ENCODE results near the gene CSRP2.

The CSRP2 gene

DNA sequence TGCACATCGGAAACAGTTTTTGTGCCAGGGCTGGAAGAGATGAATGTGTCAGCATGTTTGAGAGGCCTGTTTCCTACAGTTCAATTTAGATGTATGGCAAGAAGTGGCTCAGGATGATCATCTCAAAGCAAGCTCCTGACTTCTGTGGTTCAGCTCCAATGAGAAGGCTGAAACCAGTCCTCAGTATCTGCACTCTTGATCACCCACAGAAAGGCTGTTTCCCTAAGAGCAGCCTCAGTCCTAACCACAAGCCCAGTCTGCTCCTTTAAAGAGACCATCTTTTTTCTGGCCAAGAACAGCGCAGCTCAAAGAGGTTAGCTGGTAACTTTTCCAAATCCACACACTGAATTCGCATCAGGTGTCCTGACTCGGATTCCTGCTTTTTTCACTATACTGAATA lies 19.2 kb downstream of the CSRP2 start:
- DNase-seq: no peak

DNA sequence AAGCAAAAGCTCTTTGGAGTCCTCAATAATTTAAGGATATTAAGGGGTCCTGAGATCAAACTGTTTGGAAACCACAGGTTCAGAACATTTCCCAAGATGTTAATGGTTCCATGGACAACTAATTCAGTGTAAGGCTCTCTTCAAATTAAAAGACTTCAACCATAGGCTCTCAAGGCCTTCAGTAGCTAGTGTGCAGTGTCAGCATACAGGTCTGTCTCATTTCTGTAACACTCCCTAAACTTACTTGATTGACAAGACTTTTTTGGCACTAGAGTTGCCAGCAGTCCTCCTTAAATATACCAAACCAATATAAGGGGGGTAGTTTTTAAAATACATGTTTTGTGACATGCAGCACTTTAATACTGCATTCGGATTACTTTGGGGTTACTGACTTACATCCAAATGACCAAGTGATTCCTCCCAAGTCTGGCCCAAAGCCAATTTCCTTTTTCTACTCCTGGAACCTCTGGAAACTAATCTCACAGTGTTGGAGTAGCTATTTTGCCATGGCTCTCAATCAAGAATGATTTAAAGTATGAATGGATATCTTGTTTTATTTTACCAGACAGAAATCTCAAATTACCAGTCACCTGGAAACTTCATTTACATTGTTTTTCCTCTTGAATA lies 22.7 kb downstream of the CSRP2 start:
- DNase-seq: no peak

DNA sequence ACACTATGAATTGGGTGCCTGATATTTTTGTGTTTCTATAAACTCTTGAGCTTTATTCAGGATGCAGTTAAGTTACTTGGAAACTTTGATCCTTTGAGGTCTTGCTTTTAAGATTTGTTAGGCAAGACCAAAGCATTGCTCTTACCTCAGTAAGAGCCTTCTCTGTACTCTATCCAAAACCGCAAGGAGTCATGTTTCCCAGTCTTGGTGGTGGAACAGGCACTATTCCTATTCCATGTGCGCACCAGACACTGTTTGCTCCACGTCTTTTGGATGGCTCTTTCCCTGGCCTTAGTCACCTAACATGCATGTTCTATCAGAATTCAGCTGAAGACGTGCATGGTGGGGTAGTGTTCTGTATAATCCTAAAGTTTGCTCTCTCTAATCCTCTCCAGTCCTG lies 23.5 kb downstream of the CSRP2 start:
- no peak for DNase-seq

DNA sequence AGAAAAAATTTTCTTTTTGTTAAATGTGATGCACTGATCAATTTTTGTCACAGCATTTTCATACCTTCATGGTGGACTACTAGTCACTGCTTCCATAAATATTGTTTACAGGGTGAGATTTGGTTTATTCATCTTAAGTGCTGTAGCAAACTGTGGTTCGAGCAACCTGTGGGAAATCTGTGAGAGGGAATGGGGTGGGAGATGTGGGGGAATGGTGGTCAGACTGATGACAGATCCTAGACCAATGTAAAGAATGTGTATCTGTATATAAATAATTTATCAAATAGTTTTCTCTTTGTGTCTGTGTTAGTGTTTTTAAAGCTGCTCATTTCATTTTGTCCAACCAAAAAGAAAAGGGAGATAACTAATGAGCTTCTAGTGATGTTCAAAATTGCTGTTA lies 26.7 kb downstream of the CSRP2 start:
- no peak for DNase-seq

DNA sequence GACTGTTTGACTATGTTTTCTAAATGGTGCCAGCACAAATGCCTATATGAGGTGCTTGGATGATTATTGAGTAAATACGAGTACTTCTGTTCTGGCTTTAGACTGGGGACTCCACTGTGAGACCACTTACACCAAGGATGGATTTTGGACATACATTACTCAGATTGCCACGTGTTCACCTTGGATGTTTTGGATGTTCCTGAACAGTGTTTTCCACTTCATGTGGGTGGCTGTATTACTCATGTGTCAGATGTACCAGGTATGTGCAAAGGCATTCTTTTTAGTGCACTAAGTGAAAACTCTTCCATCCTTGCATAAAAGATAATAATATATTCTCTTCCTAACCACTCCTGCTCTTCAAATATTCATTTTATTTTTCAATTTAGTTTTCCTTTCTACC lies 30.7 kb downstream of the CSRP2 start:
- DNase-seq: no peak

DNA sequence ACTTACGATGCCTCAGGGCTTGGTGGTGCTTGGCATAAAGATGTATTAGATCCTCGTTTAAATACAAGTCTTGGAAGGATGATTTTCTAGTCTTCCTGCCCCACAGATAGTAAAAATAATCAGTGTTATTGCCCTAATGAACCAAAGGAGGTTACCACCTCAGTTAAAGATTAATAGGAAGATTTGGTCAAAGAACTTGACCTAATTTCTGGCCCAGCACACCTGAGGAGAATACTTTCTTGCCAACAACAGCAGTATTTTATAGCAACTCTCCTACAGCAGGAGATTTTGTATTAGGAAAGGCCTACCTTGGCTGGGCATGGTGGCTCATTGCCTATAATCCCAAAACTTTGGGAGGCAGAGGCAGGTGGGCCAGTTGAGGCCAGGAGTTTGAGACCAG lies 31.6 kb downstream of the CSRP2 start:
- DNase-seq: no peak

DNA sequence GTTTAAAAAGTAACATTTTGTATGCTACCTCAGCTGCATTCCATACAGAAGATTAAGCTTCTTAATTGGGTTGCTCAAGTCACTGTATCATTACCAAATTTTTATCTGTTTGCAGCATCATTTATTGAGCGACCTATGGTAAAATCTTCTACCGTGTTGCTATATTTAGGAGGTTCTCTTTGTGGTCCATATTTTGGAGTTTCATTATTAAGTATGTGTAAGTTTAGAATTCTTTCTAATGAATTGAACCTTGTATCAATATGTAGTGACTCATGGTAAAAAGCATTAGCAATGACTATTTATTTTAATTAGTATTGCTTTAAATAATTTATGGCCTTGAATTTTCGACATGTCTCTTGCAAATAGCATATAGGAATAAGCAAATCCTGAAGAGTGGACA lies 42.2 kb downstream of the CSRP2 start:
- DNase-seq: no peak

DNA sequence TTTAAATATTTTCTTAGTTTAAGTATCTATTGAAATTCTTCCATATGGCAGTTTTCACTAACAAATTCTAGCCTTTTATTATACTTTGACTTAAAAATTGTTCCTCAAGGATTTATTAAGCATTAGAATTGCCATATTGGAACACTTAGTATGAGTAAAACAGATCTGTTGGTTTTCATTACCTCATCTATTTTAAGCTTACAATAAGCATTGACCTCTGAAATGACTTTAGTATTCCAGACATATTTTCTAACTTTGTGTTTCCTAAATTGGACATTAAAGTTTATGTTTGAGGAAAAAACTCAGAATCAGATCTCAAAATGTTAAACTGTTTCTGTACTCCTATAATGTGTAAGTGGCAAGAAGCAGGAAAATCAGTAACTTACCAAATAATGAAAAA lies 48.4 kb downstream of the CSRP2 start:
- DNase-seq: no peak

DNA sequence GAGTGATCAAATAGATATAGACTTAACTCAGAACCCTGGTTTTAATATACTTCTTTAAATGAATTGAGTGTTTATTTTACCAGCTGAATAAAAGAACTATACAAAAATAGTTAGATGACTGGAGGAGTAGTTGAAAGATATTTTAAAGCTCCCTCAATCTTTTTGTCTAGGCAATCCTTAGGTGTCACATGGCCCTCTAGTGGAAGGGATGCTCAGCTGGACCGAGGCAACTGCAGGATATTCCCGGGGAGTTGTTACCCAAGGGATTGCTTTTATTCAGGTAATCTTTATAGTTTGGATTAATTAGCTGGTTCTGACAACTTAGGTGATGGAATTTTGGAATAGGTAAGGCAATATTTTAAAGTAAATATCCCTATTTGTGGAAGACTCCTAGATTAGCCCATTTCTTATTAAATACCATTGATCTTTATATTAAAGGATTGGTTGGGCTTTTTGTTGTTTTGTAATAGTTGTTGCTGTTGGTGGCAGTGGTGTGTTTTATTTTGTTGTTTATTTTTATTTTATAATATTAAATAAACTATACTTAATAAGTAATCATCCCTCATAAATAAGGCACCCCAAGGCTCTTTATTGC lies 57.8 kb downstream of the CSRP2 start:
- no peak for DNase-seq

DNA sequence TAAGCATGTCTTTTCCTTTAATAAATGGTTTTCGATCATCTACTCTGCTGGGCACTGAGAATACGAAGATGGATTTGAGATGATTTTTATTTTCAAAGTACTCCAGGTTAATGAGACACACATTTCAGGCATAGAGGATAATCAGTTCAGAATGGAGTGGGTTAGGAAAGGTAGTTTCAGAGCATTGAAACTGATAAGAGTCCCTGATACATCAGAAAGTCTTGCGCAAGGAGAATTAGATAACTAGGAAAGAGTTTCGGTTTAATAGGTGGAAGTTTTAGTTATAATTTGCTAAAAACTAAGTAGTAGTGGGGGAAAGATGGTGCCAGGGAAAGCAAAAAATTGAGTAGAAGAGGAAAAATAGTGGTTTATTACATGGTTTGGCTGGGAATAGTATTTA lies 64.8 kb downstream of the CSRP2 start:
- no peak for DNase-seq

DNA sequence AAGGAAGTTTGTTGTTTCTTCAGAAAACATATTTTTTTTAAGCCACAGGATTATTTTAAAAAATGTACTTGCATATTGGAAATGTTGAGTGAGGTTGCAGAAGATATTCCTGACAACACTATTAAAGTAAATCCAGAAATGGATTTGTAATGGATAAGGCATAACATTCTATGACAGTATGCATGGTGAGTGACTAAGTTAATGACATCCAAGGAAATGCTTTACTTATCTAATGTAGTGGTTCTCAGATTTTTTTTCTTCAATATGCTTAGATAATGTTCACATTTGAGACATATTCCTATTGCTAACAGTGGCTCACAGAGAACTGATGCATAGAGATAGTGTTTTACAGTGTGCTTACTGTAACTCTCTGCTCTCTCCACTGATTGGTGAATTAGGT lies 65.6 kb downstream of the CSRP2 start:
- no peak for DNase-seq

DNA sequence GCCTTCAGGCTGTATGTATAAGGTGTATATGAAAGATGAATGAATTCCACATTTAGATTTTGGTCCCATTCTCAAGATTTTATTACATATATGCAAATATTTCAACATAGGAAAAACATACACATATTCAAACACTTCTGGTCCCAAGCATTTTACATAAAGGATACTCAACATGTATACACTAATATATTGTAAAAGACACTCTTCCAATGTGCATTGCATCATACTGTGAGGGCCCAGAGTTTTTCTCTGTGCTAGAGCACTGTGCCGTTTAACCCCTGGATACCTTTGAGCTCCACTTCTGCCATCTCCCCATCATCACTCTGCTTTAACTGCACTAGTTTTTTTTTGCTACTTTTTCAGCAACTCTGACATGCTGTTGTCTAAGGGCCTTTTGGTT lies 66.8 kb downstream of the CSRP2 start:
- DNase-seq: no peak

DNA sequence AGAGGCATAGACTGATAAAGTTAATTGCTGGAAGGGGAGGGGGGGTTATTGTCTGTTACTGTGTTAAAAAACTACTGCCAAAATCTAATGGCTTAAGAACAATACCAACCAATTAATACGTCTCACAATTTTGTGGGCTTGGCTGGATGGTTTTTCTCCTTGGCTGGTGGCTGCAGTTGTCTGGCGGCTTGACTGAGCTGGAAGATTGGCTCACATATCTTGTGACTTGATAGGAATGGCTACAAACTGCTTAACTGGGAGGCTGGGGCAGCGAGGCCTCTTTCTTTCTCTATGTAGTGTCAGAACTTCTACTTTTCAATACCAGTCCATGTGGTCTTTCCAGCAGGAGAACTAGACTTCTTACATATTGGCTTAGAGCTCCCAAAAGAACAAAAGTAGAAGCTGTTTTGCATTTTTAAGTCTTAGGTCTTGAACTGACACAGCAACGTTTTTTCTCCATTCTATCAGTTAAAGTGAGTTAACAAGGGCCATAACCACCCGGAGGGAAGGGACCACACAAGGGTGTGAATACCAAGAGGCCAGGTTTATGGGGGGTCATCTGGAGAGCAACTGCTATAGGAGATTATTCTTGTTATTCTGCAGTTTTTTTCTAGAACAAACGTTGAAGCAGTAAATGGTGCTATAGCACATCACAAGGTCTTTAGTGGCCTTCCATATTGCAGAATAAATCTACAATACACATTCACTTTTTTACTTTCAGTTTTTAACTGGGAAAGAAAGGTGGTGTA lies 68.0 kb downstream of the CSRP2 start:
- no peak for DNase-seq

All from stimulated activated CD4-positive, alpha-beta T cell treated with anti-CD3 and anti-CD28 coated beads, Interleukin-1b, Interleukin-23, amount 100 ng/mL, for 48 hours (primary cell).